ENCODE results near the gene CEP85L.

CEP85L gene

GRCh38 chr6:118542184-118542952 is 109.0 kb downstream of the CEP85L start:
- DNase-seq (ENCODE audit: insufficient read length, low spot score) (no peak), FAIRE-seq (no peak)
- TF ChIP-seq POLR2A (IDR thresholded peaks at IDR 0.05; ENCODE audit: low read depth, low read length) (no peak), PAX5 (IDR thresholded peaks at IDR 0.05; ENCODE audit: insufficient read depth, low read length, severe bottlenecking) (no peak), POU2F2 (IDR thresholded peaks at IDR 0.05; ENCODE audit: low read depth, low read length) (no peak), SPI1 (IDR thresholded peaks at IDR 0.05; ENCODE audit: low read depth, low read length) (no peak), TAF1 (IDR thresholded peaks at IDR 0.05; ENCODE audit: low read depth, low read length) (no peak), POLR2AphosphoS5 (IDR thresholded peaks at IDR 0.05; ENCODE audit: low read depth, low read length) (no peak)

GRCh38 chr6:118537574-118537973 is 113.8 kb downstream of the CEP85L start:
- DNase-seq (ENCODE audit: insufficient read length, low spot score), result no peak
- TF ChIP-seq PAX5 (IDR thresholded peaks at IDR 0.05; ENCODE audit: insufficient read depth, low read length, severe bottlenecking) (no peak), POU2F2 (IDR thresholded peaks at IDR 0.05; ENCODE audit: low read depth, low read length) (no peak)
- FAIRE-seq, result no peak

GRCh38 chr6:118536478-118536877 is 114.9 kb downstream of the CEP85L start:
- TF ChIP-seq SPI1 (IDR thresholded peaks at IDR 0.05; ENCODE audit: low read depth, low read length) (no peak), PAX5 (IDR thresholded peaks at IDR 0.05; ENCODE audit: insufficient read depth, low read length, severe bottlenecking) (no peak), TAF1 (IDR thresholded peaks at IDR 0.05; ENCODE audit: low read depth, low read length) (no peak), POU2F2 (IDR thresholded peaks at IDR 0.05; ENCODE audit: low read depth, low read length) (no peak), POLR2AphosphoS5 (IDR thresholded peaks at IDR 0.05; ENCODE audit: low read depth, low read length) (no peak), POLR2A (IDR thresholded peaks at IDR 0.05; ENCODE audit: low read depth, low read length) (no peak)
- FAIRE-seq (no peak), DNase-seq (ENCODE audit: insufficient read length, low spot score) (no peak)

GRCh38 chr6:118535176-118535844 is 116.1 kb downstream of the CEP85L start:
- no peak for DNase-seq (ENCODE audit: insufficient read length, low spot score)
- FAIRE-seq, result no peak
- TF ChIP-seq POLR2A (IDR thresholded peaks at IDR 0.05; ENCODE audit: low read depth, low read length) (no peak), TAF1 (IDR thresholded peaks at IDR 0.05; ENCODE audit: low read depth, low read length) (no peak), PAX5 (IDR thresholded peaks at IDR 0.05; ENCODE audit: insufficient read depth, low read length, severe bottlenecking) (no peak), SPI1 (IDR thresholded peaks at IDR 0.05; ENCODE audit: low read depth, low read length) (no peak), POU2F2 (IDR thresholded peaks at IDR 0.05; ENCODE audit: low read depth, low read length) (no peak), POLR2AphosphoS5 (IDR thresholded peaks at IDR 0.05; ENCODE audit: low read depth, low read length) (no peak)

GRCh38 chr6:118530942-118531341 is 120.4 kb downstream of the CEP85L start:
- no peak for DNase-seq (ENCODE audit: insufficient read length, low spot score)
- no peak for FAIRE-seq
- TF ChIP-seq POU2F2 (IDR thresholded peaks at IDR 0.05; ENCODE audit: low read depth, low read length) (no peak), POLR2AphosphoS5 (IDR thresholded peaks at IDR 0.05; ENCODE audit: low read depth, low read length) (no peak), SPI1 (IDR thresholded peaks at IDR 0.05; ENCODE audit: low read depth, low read length) (no peak), PAX5 (IDR thresholded peaks at IDR 0.05; ENCODE audit: insufficient read depth, low read length, severe bottlenecking) (no peak), POLR2A (IDR thresholded peaks at IDR 0.05; ENCODE audit: low read depth, low read length) (no peak), TAF1 (IDR thresholded peaks at IDR 0.05; ENCODE audit: low read depth, low read length) (no peak)

- TF ChIP-seq PAX5 (IDR thresholded peaks at IDR 0.05; ENCODE audit: insufficient read depth, low read length, severe bottlenecking) (no peak), POU2F2 (IDR thresholded peaks at IDR 0.05; ENCODE audit: low read depth, low read length) (no peak), POLR2A (IDR thresholded peaks at IDR 0.05; ENCODE audit: low read depth, low read length) (no peak), POLR2AphosphoS5 (IDR thresholded peaks at IDR 0.05; ENCODE audit: low read depth, low read length) (no peak), SPI1 (IDR thresholded peaks at IDR 0.05; ENCODE audit: low read depth, low read length) (no peak), TAF1 (IDR thresholded peaks at IDR 0.05; ENCODE audit: low read depth, low read length) (no peak)
- no peak for FAIRE-seq
- DNase-seq (ENCODE audit: insufficient read length, low spot score), result no peak
Observed at GRCh38 chr6:118529756-118530155, 121.6 kb downstream of the CEP85L start.

GRCh38 chr6:118528129-118528528 is 123.3 kb downstream of the CEP85L start:
- no peak for TF ChIP-seq POU2F2 (IDR thresholded peaks at IDR 0.05; ENCODE audit: low read depth, low read length)
- no peak for TF ChIP-seq POLR2AphosphoS5 (IDR thresholded peaks at IDR 0.05; ENCODE audit: low read depth, low read length)
- no peak for TF ChIP-seq POLR2A (IDR thresholded peaks at IDR 0.05; ENCODE audit: low read depth, low read length)
- TF ChIP-seq TAF1 (IDR thresholded peaks at IDR 0.05; ENCODE audit: low read depth, low read length), result no peak
- no peak for TF ChIP-seq PAX5 (IDR thresholded peaks at IDR 0.05; ENCODE audit: insufficient read depth, low read length, severe bottlenecking)
- no peak for TF ChIP-seq SPI1 (IDR thresholded peaks at IDR 0.05; ENCODE audit: low read depth, low read length)
- no peak for FAIRE-seq

GRCh38 chr6:118525913-118526780 is 125.2 kb downstream of the CEP85L start:
- FAIRE-seq (no peak), DNase-seq (ENCODE audit: insufficient read length, low spot score) (no peak)
- TF ChIP-seq POLR2A (IDR thresholded peaks at IDR 0.05; ENCODE audit: low read depth, low read length), result no peak
- TF ChIP-seq SPI1 (IDR thresholded peaks at IDR 0.05; ENCODE audit: low read depth, low read length), result no peak
- TF ChIP-seq POLR2AphosphoS5 (IDR thresholded peaks at IDR 0.05; ENCODE audit: low read depth, low read length), result no peak
- no peak for TF ChIP-seq TAF1 (IDR thresholded peaks at IDR 0.05; ENCODE audit: low read depth, low read length)
- TF ChIP-seq POU2F2 (IDR thresholded peaks at IDR 0.05; ENCODE audit: low read depth, low read length), result no peak
- TF ChIP-seq PAX5 (IDR thresholded peaks at IDR 0.05; ENCODE audit: insufficient read depth, low read length, severe bottlenecking), result no peak

More at GRCh38 chr6:118528129-118528528, 123.3 kb downstream of the CEP85L start:
- no peak for DNase-seq (ENCODE audit: insufficient read length, low spot score)

GRCh38 chr6:118524686-118525085 is 126.7 kb downstream of the CEP85L start:
- FAIRE-seq (no peak), DNase-seq (ENCODE audit: insufficient read length, low spot score) (no peak)
- TF ChIP-seq TAF1 (IDR thresholded peaks at IDR 0.05; ENCODE audit: low read depth, low read length), result no peak
- no peak for TF ChIP-seq PAX5 (IDR thresholded peaks at IDR 0.05; ENCODE audit: insufficient read depth, low read length, severe bottlenecking)
- TF ChIP-seq POU2F2 (IDR thresholded peaks at IDR 0.05; ENCODE audit: low read depth, low read length), result no peak
- no peak for TF ChIP-seq POLR2A (IDR thresholded peaks at IDR 0.05; ENCODE audit: low read depth, low read length)
- TF ChIP-seq SPI1 (IDR thresholded peaks at IDR 0.05; ENCODE audit: low read depth, low read length), result no peak
- TF ChIP-seq POLR2AphosphoS5 (IDR thresholded peaks at IDR 0.05; ENCODE audit: low read depth, low read length), result no peak
